MCF 10A (cell line): ENCODE measurements around the gene TSC1. TPM values are rescaled to one million over a fixed set of nuclear protein-coding genes. Genes with fewer than 3 reads are reported as not detected.

Experiments used
- BruUV-seq: library from RNA; stranded (reverse); fragments of 400-500 nt; replicated peaks from 2 replicates; lab custom pipeline; 2021; lab: Mats Ljungman, UMichigan
- CTCF ChIA-PET: fragments of 300-600 bp; sonication (Branson Sonifier 250); formaldehyde crosslinking; extraction: SDS; loops from one replicate; lab custom pipeline; 2021; ENCODE audit warnings: antibody characterized with exemption, inconsistent platforms; lab: Yijun Ruan, JAX
- POLR2A ChIA-PET: fragments of 300-600, 350-650 bp; sonication (Branson Sonifier 250); formaldehyde crosslinking; extraction: SDS; loops from one replicate; lab custom pipeline; 2020; ENCODE audit warnings: antibody characterized with exemption, inconsistent platforms; lab: Yijun Ruan, JAX
- DNase-seq: peaks from one replicate; pipeline ENCODE4 v3.0.0-alpha.2; 2018; ENCODE audit not compliant: unreplicated experiment
- H3K27ac Mint-ChIP-seq: one replicate; pipeline ENCODE4 v1.8.0; 2022; ENCODE audit warnings: mild to moderate bottlenecking, low read depth, mixed read lengths; ENCODE audit not compliant: unreplicated experiment
- H3K27me3 Mint-ChIP-seq: one replicate; pipeline ENCODE4 v1.8.0; 2022; ENCODE audit warnings: mixed read lengths; ENCODE audit not compliant: insufficient read depth, unreplicated experiment
- H3K36me3 Mint-ChIP-seq: one replicate; pipeline ENCODE4 v1.8.0; 2022; ENCODE audit warnings: mild to moderate bottlenecking, moderate library complexity, mixed read lengths; ENCODE audit not compliant: insufficient read depth, unreplicated experiment
- H3K4me1 Mint-ChIP-seq: one replicate; pipeline ENCODE4 v1.8.0; 2022; ENCODE audit warnings: mixed read lengths; ENCODE audit not compliant: insufficient read depth, unreplicated experiment
- H3K4me3 Mint-ChIP-seq: one replicate; pipeline ENCODE4 v1.8.0; 2022; ENCODE audit warnings: mild to moderate bottlenecking, moderate library complexity, mixed read lengths; ENCODE audit not compliant: unreplicated experiment
- H3K9me3 Mint-ChIP-seq: one replicate; pipeline ENCODE4 v1.8.0; 2022; ENCODE audit warnings: mixed read lengths; ENCODE audit not compliant: unreplicated experiment
- CTCF ChIP-seq: fragments of 200-600 bp; IDR thresholded peaks from one replicate; pipeline ENCODE4 v1.8.0; 2022; ENCODE audit warnings: antibody characterized with exemption, mild to moderate bottlenecking; ENCODE audit not compliant: unreplicated experiment
- intact Hi-C: fragments of 100-400 bp; cut with micrococcal nuclease; formaldehyde crosslinking; loops from 2 replicates; pipeline ENCODE4 v1.14.1; 2022
- microRNA-seq: library from miRNA; unstranded; fragments of <30 nt; microRNA quantifications from one replicate; pipeline ENCODE4 v1.2.0, GENCODE V29; 2022
- total RNA-seq: library from RNA; stranded (reverse); gene quantifications from 2 replicates; pipeline ENCODE4 v1.2.3, GENCODE V29; 2022

TSC1 gene
- total RNA-seq, 1 experiment from 2014 or later: 36.6 TPM

- no TSS peak for BruUV-seq
- no peak for TF ChIP-seq CTCF
- POLR2A ChIA-PET: no interaction called here
- CTCF ChIA-PET: interaction anchor here (0.6 to 0.8 kb wide), 2 partner anchors 430 to 1627 kb away, joined by 3 to 4 read pairs; no protein-coding TSS in a partner anchor
- Mint-ChIP-seq H3K36me3 (no peaks in the 10 kb centered on the region), H3K4me3 (no peak overlapping the region), H3K27me3 (peaks cover 8% of the 10 kb centered on the region), H3K9me3 (no peaks in the 10 kb centered on the region), H3K27ac (no peak overlapping the region), H3K4me1 (no peaks in the 10 kb centered on the region)
- intact Hi-C loops: no loop called here
- DNase-seq: no peak
Observed at GRCh38 chr9:132842124-132843044, 102.0 kb downstream of the TSC1 start.

Small RNAs within 50 kb of the gene (microRNA-seq; reads per million reads assigned to microRNA genes)
- gene MIR548AW: not detected

Other genes with a start within 250 kb of the TSC1 start
- gene AK8, start 66.3 kb downstream of the TSC1 start, total RNA-seq: 0.42 and 1.1 TPM in 2 replicates
- gene SPACA9, start 65.7 kb downstream of the TSC1 start, total RNA-seq: 4.4 and 8.0 TPM in 2 replicates
- gene GFI1B, start 34.1 kb upstream of the TSC1 start, total RNA-seq: not detected in 2 replicates
- gene GTF3C5, start 86.4 kb upstream of the TSC1 start, total RNA-seq: 53.9 and 55.4 TPM in 2 replicates
- 1.4 and 1.9 TPM in 2 replicates for gene CEL, start 117.4 kb upstream of the TSC1 start, total RNA-seq
- gene RALGDS, start 176.6 kb upstream of the TSC1 start, total RNA-seq: 14.2 and 15.4 TPM in 2 replicates
- not detected in 2 replicates for gene GBGT1, start 219.3 kb upstream of the TSC1 start, total RNA-seq